ENCODE measurements around the gene ZNF420. TPM values are rescaled to one million over a fixed set of nuclear protein-coding genes. Genes with fewer than 3 reads are reported as not detected.

ZNF420 gene
- total RNA-seq, 1 experiment from 2014 or later, result 9.8 TPM

DNA sequence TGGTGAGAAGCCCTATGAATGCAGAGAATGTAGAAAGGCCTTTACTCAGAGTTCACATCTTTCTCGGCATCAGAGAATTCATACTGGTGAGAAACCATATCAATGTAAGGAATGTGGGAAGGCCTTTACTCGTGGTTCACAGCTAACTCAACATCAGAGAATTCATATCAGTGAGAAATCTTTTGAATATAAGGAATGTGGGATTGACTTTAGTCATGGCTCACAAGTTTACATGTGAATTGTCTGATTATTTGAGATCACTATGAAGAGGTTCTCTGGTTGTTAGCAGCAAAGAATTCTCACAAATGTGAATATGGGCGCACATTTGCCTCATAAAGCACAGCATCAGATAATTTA, 50.6 kb downstream of the ZNF420 start:
- no peak overlapping the region for H2BK5ac ChIP-seq (ENCODE audit: insufficient read length, low read length)
- no peaks in the 10 kb centered on the region for H3K4me1 ChIP-seq (ENCODE audit: insufficient read depth, low read length)
- Mint-ChIP-seq H3K4me1 (no peaks in the 10 kb centered on the region), H3K9me3 (peaks cover 99 to 100% of the 10 kb centered on the region in 2 experiments), H3K36me3 (ENCODE audit: insufficient read depth in 1 of 3, low read depth in 3 of 3) (peaks cover 65 to 88% (median 74%) of the 10 kb centered on the region in 3 experiments), H3K27ac (no peak overlapping the region), H3K27me3 (ENCODE audit: low read depth) (peaks cover 4% of the 10 kb centered on the region), H3K4me3 (no peak overlapping the region)
- no peak overlapping the region for H3K56ac ChIP-seq (ENCODE audit: insufficient read length, low read depth, low read length)
- no peaks in the 10 kb centered on the region for H3K79me1 ChIP-seq (ENCODE audit: insufficient read depth, low read depth, low read length, poor library complexity, severe bottlenecking)
- no peak for DNase-seq
- H3T11ph ChIP-seq (ENCODE audit: low read length), result no peak overlapping the region
- no peak overlapping the region for H3K4ac ChIP-seq (ENCODE audit: low read depth, low read length)
- peaks cover 93% of the 10 kb centered on the region for H3K9me3 ChIP-seq (ENCODE audit: control insufficient read depth, low read depth, low read length)
- no peak overlapping the region for H2AFZ ChIP-seq (ENCODE audit: low read length)
- no peak overlapping the region for H2BK12ac ChIP-seq (ENCODE audit: insufficient read length, low read depth, low read length)
- H4K20me1 ChIP-seq (ENCODE audit: control insufficient read depth, insufficient read depth, insufficient read length), result no peaks in the 10 kb centered on the region
- H4K5ac ChIP-seq (ENCODE audit: insufficient read length, low read depth, low read length), result no peak overlapping the region
- no peak overlapping the region for H3K4me2 ChIP-seq (ENCODE audit: insufficient read depth, insufficient read length, low read length)
- H3K27ac ChIP-seq (ENCODE audit: insufficient read length, low read depth, low read length), result no peak overlapping the region
- no peaks in the 10 kb centered on the region for H3K27me3 ChIP-seq (ENCODE audit: insufficient read depth, low read length)
- no peak overlapping the region for H2BK20ac ChIP-seq (ENCODE audit: low read depth, low read length, poor library complexity, severe bottlenecking)
- no peak overlapping the region for H3K14ac ChIP-seq (ENCODE audit: insufficient read depth, low read length)
- no peaks in the 10 kb centered on the region for H3K79me2 ChIP-seq (ENCODE audit: insufficient read depth, low read length)
- H2BK15ac ChIP-seq (ENCODE audit: low read depth, low read length), result no peak overlapping the region
- H3K9ac ChIP-seq (ENCODE audit: extremely low read depth, insufficient read length, low read length), result no peak overlapping the region
- no CpG with 5 or more reads among the region's 3 CpGs for WGBS (ENCODE audit: extremely low coverage, insufficient read length, low lambda C conversion rate)
- no peak overlapping the region for H4K91ac ChIP-seq (ENCODE audit: insufficient read length, low read depth, low read length)
- H2AK5ac ChIP-seq (ENCODE audit: insufficient read length, low read length), result no peak overlapping the region
- H3K23ac ChIP-seq (ENCODE audit: insufficient read length, low read depth, low read length), result no peak overlapping the region
- no peak for TF ChIP-seq CTCF (conservative IDR thresholded peaks at IDR 0.05)
- H4K8ac ChIP-seq (replicated peaks; ENCODE audit: insufficient read length, low read depth, low read length), result no peak overlapping the region
- no peaks in the 10 kb centered on the region for H3K23me2 ChIP-seq (ENCODE audit: insufficient read length, low read depth, low read length, poor library complexity, severe bottlenecking)
- no peak overlapping the region for H2BK120ac ChIP-seq (ENCODE audit: low read depth, low read length, poor library complexity, severe bottlenecking)
- H3K18ac ChIP-seq (ENCODE audit: insufficient read length, low read depth, low read length), result no peak overlapping the region
